OCI-LY1 (cell line): ENCODE data around the gene MYBL2.
A peak's percentile ranks its signal among the peaks of the same experiment; 100 is the strongest.

Source experiments
- H2AFZ ChIP-seq: fragments of 200-600 bp; sonication (generic), shearing (Covaris generic); 2 replicates; pipeline ENCODE4 v1.6.0; 2014; ENCODE audit warnings: antibody characterized with exemption, mild to moderate bottlenecking, low read length
- H3F3A ChIP-seq: fragments of 200-600 bp; sonication (generic), shearing (Covaris generic); 2 replicates; pipeline ENCODE4 v1.6.0; 2014; ENCODE audit warnings: mild to moderate bottlenecking, antibody characterized with exemption, low read length, moderate library complexity; ENCODE audit not compliant: insufficient read depth
- H3K27ac ChIP-seq: fragments of 200-600 bp; sonication (generic); 2 replicates; pipeline ENCODE4 v1.5.1; 2014; ENCODE audit warnings: low read length, mixed run types, mild to moderate bottlenecking, low read depth; ENCODE audit not compliant: poor library complexity, severe bottlenecking
- H3K27me3 ChIP-seq: fragments of 200-600 bp; sonication (generic); 2 replicates; pipeline ENCODE4 v1.6.0; 2014; ENCODE audit warnings: antibody characterized with exemption, mild to moderate bottlenecking, low read length, moderate library complexity; ENCODE audit not compliant: insufficient read depth
- H3K36me3 ChIP-seq: fragments of 200-600 bp; sonication (generic); 2 replicates; pipeline ENCODE4 v1.6.1; 2014; ENCODE audit warnings: mild to moderate bottlenecking, antibody characterized with exemption, low read length, moderate library complexity, mixed read lengths; ENCODE audit not compliant: insufficient read depth
- H3K4me1 ChIP-seq: fragments of 200-600 bp; sonication (generic); 2 replicates; pipeline ENCODE4 v1.5.1; 2014; ENCODE audit warnings: mild to moderate bottlenecking, low read length, moderate library complexity; ENCODE audit not compliant: insufficient read depth, severe bottlenecking
- H3K4me2 ChIP-seq: fragments of 200-600 bp; sonication (generic), shearing (Covaris generic); 2 replicates; pipeline ENCODE4 v1.6.1; 2014; ENCODE audit warnings: low read length
- H3K4me3 ChIP-seq: fragments of 200-600 bp; sonication (generic); 2 replicates; pipeline ENCODE4 v1.5.1; 2014; ENCODE audit warnings: low read length, low read depth, mild to moderate bottlenecking, mixed read lengths; ENCODE audit not compliant: poor library complexity, severe bottlenecking
- H3K79me2 ChIP-seq: fragments of 200-600 bp; shearing (Covaris generic); 2 replicates; pipeline ENCODE4 v1.6.1; 2016; ENCODE audit warnings: mixed run types, low read length, mixed read lengths; ENCODE audit not compliant: insufficient read depth
- H3K9ac ChIP-seq: fragments of 200-600 bp; sonication (generic), shearing (Covaris generic); 2 replicates; pipeline ENCODE4 v1.6.1; 2014; ENCODE audit warnings: mild to moderate bottlenecking, low read length, mixed read lengths
- H3K9me2 ChIP-seq: fragments of 200-600 bp; sonication (generic), shearing (Covaris generic); 2 replicates; pipeline ENCODE4 v1.6.1; 2014; ENCODE audit warnings: low read depth, mild to moderate bottlenecking, low read length, mixed read lengths
- H3K9me3 ChIP-seq: fragments of 200-600 bp; shearing (Covaris generic); 2 replicates; pipeline ENCODE4 v1.6.1; 2014; ENCODE audit warnings: low read length, mixed read lengths
- H4K20me1 ChIP-seq: fragments of 200-600 bp; sonication (generic), shearing (Covaris generic); 2 replicates; pipeline ENCODE4 v1.6.0; 2016; ENCODE audit warnings: mild to moderate bottlenecking, low read length; ENCODE audit not compliant: insufficient read depth
- CTCF ChIP-seq: fragments of 200-600 bp; sonication (generic), shearing (Covaris generic); IDR thresholded peaks from 2 replicates; pipeline ENCODE4 v1.5.1; 2017; ENCODE audit warnings: mild to moderate bottlenecking, antibody characterized with exemption, low read length, moderate library complexity, mixed read lengths
- EZH2 ChIP-seq: fragments of 200-600 bp; sonication (generic), shearing (Covaris generic); IDR thresholded peaks from 2 replicates; pipeline ENCODE4 v1.8.0; 2017; ENCODE audit warnings: borderline replicate concordance, mixed run types, mild to moderate bottlenecking, antibody characterized with exemption, low read length, moderate library complexity, mixed read lengths

The MYBL2 gene

GRCh38 chr20:43721097-43721428 is 54.1 kb downstream of the MYBL2 start:
- Histone ChIP-seq H4K20me1 (no peaks in the 10 kb centered on the region), H3K27ac (peak overlapping the region; percentile 92), H3K4me2 (peak overlapping the region; percentile 56), H2AFZ (no peak overlapping the region), H3K9ac (peak overlapping the region; percentile 29; the same call in 1 of the 2 replicates), H3K27me3 (no peaks in the 10 kb centered on the region), H3K9me2 (no peaks in the 10 kb centered on the region), H3F3A (peaks cover 4% of the 10 kb centered on the region; the same call in 1 of the 2 replicates), H3K36me3 (peaks cover 32% of the 10 kb centered on the region), H3K9me3 (no peaks in the 10 kb centered on the region), H3K4me1 (peaks cover 59% of the 10 kb centered on the region), H3K4me3 (no peak overlapping the region), H3K79me2 (no peaks in the 10 kb centered on the region)
- TF ChIP-seq EZH2 = no peak
- no peak for TF ChIP-seq CTCF

- no peaks in the 10 kb centered on the region for H3K27me3 ChIP-seq
- TF ChIP-seq EZH2 (no peak), CTCF (no peak)
- peak overlapping the region; percentile 56 for H3K4me2 ChIP-seq
- H2AFZ ChIP-seq = no peak overlapping the region
- H3K9me2 ChIP-seq = no peaks in the 10 kb centered on the region
- peak overlapping the region; percentile 92 for H3K27ac ChIP-seq
- H4K20me1 ChIP-seq = no peaks in the 10 kb centered on the region
- H3F3A ChIP-seq = peaks cover 4% of the 10 kb centered on the region; the same call in 1 of the 2 replicates
- no peaks in the 10 kb centered on the region for H3K79me2 ChIP-seq
- peak overlapping the region; percentile 0 for H3K4me3 ChIP-seq
- no peaks in the 10 kb centered on the region for H3K9me3 ChIP-seq
- H3K36me3 ChIP-seq = peaks cover 27% of the 10 kb centered on the region
- H3K4me1 ChIP-seq = peaks cover 65% of the 10 kb centered on the region
- H3K9ac ChIP-seq = peak overlapping the region; percentile 29; the same call in 1 of the 2 replicates
Measured at GRCh38 chr20:43721429-43722152, 54.7 kb downstream of the MYBL2 start.

- Histone ChIP-seq H3K4me1 (peaks cover 69% of the 10 kb centered on the region), H3K4me3 (peak overlapping the region; percentile 0), H3K79me2 (no peaks in the 10 kb centered on the region), H3K36me3 (peaks cover 22% of the 10 kb centered on the region), H3K9ac (peak overlapping the region; percentile 29; the same call in 1 of the 2 replicates), H3K9me2 (no peaks in the 10 kb centered on the region), H3F3A (peaks cover 4% of the 10 kb centered on the region; the same call in 1 of the 2 replicates), H3K27me3 (no peaks in the 10 kb centered on the region), H3K4me2 (peak overlapping the region; percentile 56), H3K9me3 (no peaks in the 10 kb centered on the region), H4K20me1 (no peaks in the 10 kb centered on the region), H3K27ac (peak overlapping the region; percentile 92), H2AFZ (no peak overlapping the region)
- no peak for TF ChIP-seq CTCF
- TF ChIP-seq EZH2 = no peak
Measured at GRCh38 chr20:43722153-43722505, 55.2 kb downstream of the MYBL2 start.
